Activated CD8-positive, alpha-beta memory T cell treated with anti-CD3 and anti-CD28 coated beads, Interleukin-2, amount 10 ng/mL, durations not matched to agents 7 days and 5 days (primary cell): ENCODE data around the gene GPC6. TPM values are rescaled to one million over a fixed set of nuclear protein-coding genes. Genes with fewer than 3 reads are reported as not detected.
"Not testable (repeated sequence)": the region's sequence is repeated elsewhere in the genome, so short reads cannot be mapped to it uniquely, and the experiment has no call there.

Experiments used
- ATAC-seq: fragments of 150-1000 bp; cut with Tn5 transposase; one replicate; pipeline ENCODE4 v1.10.0; 2021; ENCODE audit warnings: moderate library complexity
- CTCF ChIA-PET: fragments of 350-600 bp; sonication (Branson Sonifier 250); formaldehyde crosslinking; loops from one replicate; lab custom pipeline; 2021; ENCODE audit warnings: antibody characterized with exemption; lab: Charles Lee
- DNase-seq: peaks from one replicate; pipeline ENCODE4 v3.0.0-alpha.2; 2020
- H3K27ac Mint-ChIP-seq: one replicate; pipeline ENCODE4 v1.8.0; 2021; ENCODE audit warnings: mild to moderate bottlenecking, mixed read lengths
- H3K27me3 Mint-ChIP-seq: one replicate; pipeline ENCODE4 v1.8.0; 2021; ENCODE audit warnings: mixed read lengths
- H3K36me3 Mint-ChIP-seq: one replicate; pipeline ENCODE4 v1.8.0; 2021; ENCODE audit warnings: mild to moderate bottlenecking, mixed read lengths
- H3K4me1 Mint-ChIP-seq: one replicate; pipeline ENCODE4 v1.8.0; 2021; ENCODE audit warnings: mixed read lengths
- H3K4me3 Mint-ChIP-seq: one replicate; pipeline ENCODE4 v1.8.0; 2021; ENCODE audit warnings: mild to moderate bottlenecking, moderate library complexity, mixed read lengths
- H3K9me3 Mint-ChIP-seq: one replicate; pipeline ENCODE4 v1.8.0; 2022; ENCODE audit warnings: low read depth, mixed read lengths
- total RNA-seq, 2 experiments: library from RNA; stranded (reverse); gene quantifications; one replicate each; pipeline ENCODE4 v1.2.3, GENCODE V29; 2021

GPC6 gene
- total RNA-seq, 2 experiments from 2014 or later, result not detected

DNA sequence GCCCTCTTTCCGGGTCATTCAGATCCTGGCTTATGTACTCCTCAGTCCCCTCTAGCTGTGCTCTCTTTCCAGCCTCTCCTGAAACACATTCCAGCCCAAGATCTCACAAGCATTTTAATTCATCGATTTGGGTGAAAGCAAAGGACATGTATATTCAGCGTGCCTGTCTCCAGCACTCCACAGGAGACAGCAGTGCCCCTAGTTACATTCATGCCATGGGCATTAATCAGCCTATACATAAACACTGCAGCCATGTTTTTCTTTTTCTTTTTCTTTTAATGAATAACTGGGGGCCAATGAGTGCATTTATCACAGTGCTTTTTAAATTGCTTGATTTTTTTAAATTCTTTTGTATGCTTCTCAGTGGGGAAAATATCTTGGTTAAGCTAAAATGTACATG is 1053.7 kb downstream of the GPC6 start:
- Mint-ChIP-seq H3K27me3 (peaks cover 8% of the 10 kb centered on the region), H3K27ac (no peak overlapping the region), H3K36me3 (no peaks in the 10 kb centered on the region), H3K4me3 (no peak overlapping the region), H3K4me1 (no peaks in the 10 kb centered on the region), H3K9me3 (peaks cover 5% of the 10 kb centered on the region)
- DNase-seq (no peak), ATAC-seq (no peak)
- CTCF ChIA-PET, result no interaction called here

DNA sequence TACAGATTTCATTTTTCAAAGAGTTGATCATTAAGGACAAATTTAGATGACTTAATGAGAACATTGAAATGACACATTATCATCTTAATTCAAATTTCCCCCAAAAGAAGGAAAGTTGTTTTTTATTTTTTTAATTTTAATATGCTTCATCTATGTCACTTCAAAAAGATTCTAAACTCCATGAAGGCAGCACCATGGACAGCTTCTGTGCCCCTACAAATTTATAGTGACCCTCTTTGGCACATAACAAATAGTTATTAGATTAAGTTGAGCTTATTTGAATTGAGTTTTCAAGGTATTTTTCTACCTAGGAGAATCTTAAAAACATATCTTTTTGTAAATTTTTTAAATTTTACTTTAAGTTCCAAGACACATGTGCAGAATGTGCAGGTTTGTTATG is 1054.2 kb downstream of the GPC6 start:
- CTCF ChIA-PET, result no interaction called here
- H3K27me3 Mint-ChIP-seq, result peaks cover 8% of the 10 kb centered on the region
- H3K27ac Mint-ChIP-seq, result no peak overlapping the region
- H3K4me1 Mint-ChIP-seq, result no peaks in the 10 kb centered on the region
- no peak for ATAC-seq
- DNase-seq, result no peak
- peaks cover 5% of the 10 kb centered on the region for H3K9me3 Mint-ChIP-seq
- H3K4me3 Mint-ChIP-seq, result no peak overlapping the region
- no peaks in the 10 kb centered on the region for H3K36me3 Mint-ChIP-seq

DNA sequence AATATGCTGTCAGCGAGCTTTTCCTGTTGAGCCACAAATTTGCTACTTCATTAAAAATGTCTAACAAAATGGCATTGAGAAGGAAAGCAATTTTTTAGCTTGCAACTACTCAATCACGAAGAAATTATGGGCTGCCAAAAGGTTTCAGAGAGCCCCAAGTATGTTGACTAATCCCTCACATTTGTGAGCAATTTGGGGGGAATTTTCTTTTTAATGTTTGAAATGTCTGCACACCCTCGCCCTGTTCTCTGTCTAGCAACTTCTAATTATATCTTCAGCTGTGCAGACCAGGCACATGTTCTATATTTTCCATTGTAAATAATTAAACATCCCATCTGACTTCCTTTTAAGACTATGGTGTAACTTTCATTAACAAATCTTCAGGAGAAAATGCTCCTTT is 1060.0 kb downstream of the GPC6 start:
- no peaks in the 10 kb centered on the region for H3K4me1 Mint-ChIP-seq
- H3K27ac Mint-ChIP-seq, result no peak overlapping the region
- CTCF ChIA-PET, result no interaction called here
- H3K4me3 Mint-ChIP-seq, result no peak overlapping the region
- H3K27me3 Mint-ChIP-seq, result no peaks in the 10 kb centered on the region
- H3K9me3 Mint-ChIP-seq, result no peaks in the 10 kb centered on the region
- H3K36me3 Mint-ChIP-seq, result no peaks in the 10 kb centered on the region
- ATAC-seq (no peak), DNase-seq (no peak)

DNA sequence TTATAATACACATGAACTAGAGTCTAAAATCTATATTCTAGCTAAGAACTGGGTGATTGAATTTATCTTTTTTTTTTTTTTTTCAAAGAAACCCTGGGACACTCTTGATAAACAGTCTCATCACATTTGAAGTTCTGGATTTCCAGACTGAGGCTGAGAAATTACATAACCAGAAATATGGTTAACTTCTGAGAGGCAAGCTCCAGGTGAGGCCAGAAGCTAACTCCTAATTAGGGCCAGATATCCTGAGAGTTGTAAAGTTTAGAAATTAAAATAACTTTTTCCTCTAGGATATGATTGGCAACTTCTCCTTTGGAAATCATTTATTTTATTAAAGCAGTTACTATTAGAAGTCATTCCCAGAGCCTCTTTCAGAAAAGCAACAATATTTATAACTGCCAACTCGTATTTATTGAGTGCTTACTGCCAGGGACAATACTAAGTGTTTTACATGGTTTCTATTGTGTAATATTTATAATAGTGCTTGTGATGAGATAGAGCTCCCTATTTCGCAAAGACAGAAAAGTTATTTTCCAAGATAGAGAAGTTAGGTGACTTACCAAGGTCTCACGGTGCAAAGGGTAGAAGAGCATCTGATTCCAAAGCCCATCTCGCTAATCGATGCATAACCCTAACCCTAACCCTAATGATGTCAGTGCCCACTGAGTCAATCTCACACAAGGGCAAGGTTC is 1065.2 kb downstream of the GPC6 start:
- no peak for DNase-seq
- no peak for ATAC-seq
- H3K9me3 Mint-ChIP-seq, result no peaks in the 10 kb centered on the region
- H3K36me3 Mint-ChIP-seq, result no peaks in the 10 kb centered on the region
- H3K27me3 Mint-ChIP-seq, result no peaks in the 10 kb centered on the region
- CTCF ChIA-PET, result no interaction called here
- H3K4me3 Mint-ChIP-seq, result no peak overlapping the region
- no peaks in the 10 kb centered on the region for H3K4me1 Mint-ChIP-seq
- no peak overlapping the region for H3K27ac Mint-ChIP-seq

DNA sequence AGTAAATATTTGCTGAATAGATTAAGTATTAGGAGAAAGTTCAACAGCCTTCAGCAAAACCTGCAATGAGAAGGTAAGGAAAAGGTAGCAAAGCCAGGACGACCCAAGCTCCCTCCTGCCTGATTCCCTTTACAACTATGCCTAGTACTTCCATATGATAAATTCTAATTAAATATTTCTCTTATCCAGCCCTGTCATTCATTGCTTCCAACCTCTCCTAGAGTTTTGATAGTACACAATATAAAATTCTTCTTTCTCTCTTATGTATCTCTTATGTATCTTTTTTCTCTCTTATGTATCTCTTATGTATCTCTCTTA is 1065.7 kb downstream of the GPC6 start:
- CTCF ChIA-PET, result no interaction called here
- Mint-ChIP-seq H3K4me1 (no peaks in the 10 kb centered on the region), H3K27ac (no peak overlapping the region), H3K36me3 (no peaks in the 10 kb centered on the region), H3K27me3 (no peaks in the 10 kb centered on the region), H3K9me3 (no peaks in the 10 kb centered on the region), H3K4me3 (no peak overlapping the region)
- no peak for ATAC-seq
- DNase-seq, result no peak

DNA sequence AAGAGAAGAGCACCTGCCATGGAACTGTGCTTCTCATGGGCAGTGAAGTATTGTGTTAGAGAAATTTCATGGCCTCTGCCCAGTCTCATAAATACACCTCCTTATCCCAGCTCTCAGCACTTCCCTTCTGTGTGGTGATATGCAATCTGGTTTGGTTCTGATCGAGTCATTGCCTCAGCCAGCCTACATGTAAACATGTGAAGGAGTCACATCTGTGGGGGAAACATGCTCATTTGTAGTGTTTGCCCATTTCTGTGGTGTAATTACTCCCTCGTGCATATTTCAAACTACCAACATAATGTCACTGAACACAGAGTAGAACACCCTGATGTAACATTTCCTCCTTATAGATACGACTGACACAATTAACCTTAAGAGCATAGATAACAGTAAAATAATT is 1069.9 kb downstream of the GPC6 start:
- no peak for ATAC-seq
- no peaks in the 10 kb centered on the region for H3K4me1 Mint-ChIP-seq
- no peak overlapping the region for H3K27ac Mint-ChIP-seq

DNA sequence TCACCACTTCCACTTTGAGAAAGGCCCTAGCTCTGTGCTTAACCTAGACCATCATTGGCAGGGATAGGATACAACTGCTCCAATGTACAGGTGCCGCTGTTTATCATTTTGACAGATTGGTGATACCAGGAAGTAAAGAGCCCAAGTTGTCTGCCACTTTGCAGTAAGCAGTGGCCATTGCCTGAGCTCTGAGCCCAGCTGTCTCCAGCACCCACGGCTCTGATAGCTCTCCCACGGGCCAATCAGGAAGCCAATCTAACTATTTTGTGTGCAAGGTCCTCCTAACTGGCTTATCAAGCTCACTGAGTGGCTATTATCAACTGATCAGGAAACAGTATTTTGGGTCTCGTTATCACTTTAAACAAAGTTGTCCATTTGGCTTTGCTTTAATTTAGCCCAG is 1071.7 kb downstream of the GPC6 start:
- ATAC-seq (no peak), DNase-seq (no peak)
- Mint-ChIP-seq H3K36me3 (no peaks in the 10 kb centered on the region), H3K4me1 (no peaks in the 10 kb centered on the region), H3K27ac (no peak overlapping the region), H3K27me3 (peaks cover 6% of the 10 kb centered on the region), H3K4me3 (no peak overlapping the region), H3K9me3 (no peaks in the 10 kb centered on the region)
- CTCF ChIA-PET, result interaction anchor here (1.2 kb wide), 1 partner anchor 107 kb away, joined by 3 read pairs; no protein-coding TSS in a partner anchor

More for the DNA sequence above, 1069.9 kb downstream of the GPC6 start:
- CTCF ChIA-PET, result no interaction called here
- no peak for DNase-seq
- H3K4me3 Mint-ChIP-seq, result no peak overlapping the region
- H3K9me3 Mint-ChIP-seq, result no peaks in the 10 kb centered on the region
- peaks cover 6% of the 10 kb centered on the region for H3K27me3 Mint-ChIP-seq
- no peaks in the 10 kb centered on the region for H3K36me3 Mint-ChIP-seq

DNA sequence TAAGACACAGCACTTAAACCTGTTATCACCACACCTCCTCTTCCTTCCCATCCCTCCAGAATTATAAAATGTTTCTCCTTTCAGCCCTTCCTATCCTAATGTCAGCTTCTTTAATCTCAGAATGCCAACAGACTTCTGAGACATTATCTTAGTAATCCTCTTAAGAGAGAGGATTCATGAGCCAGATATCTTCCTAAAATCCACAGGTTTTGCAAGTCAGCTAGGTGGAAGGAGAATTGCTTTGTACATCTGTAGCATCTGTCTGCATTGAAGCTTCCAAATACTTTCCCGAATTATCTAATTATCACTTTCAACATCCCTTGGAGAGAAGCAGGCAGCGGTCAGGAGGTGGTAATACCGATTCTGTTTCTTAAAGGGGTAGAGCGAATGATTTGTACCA is 1073.8 kb downstream of the GPC6 start:
- no peak overlapping the region for H3K4me3 Mint-ChIP-seq
- peaks cover 6% of the 10 kb centered on the region for H3K27me3 Mint-ChIP-seq
- no peak for ATAC-seq
- H3K27ac Mint-ChIP-seq, result no peak overlapping the region
- DNase-seq, result no peak
- no peaks in the 10 kb centered on the region for H3K4me1 Mint-ChIP-seq
- CTCF ChIA-PET, result interaction anchor here (1.2 kb wide), 1 partner anchor 10 kb away, joined by 3 read pairs; no protein-coding TSS in a partner anchor
- H3K9me3 Mint-ChIP-seq, result no peaks in the 10 kb centered on the region
- H3K36me3 Mint-ChIP-seq, result no peaks in the 10 kb centered on the region

DNA sequence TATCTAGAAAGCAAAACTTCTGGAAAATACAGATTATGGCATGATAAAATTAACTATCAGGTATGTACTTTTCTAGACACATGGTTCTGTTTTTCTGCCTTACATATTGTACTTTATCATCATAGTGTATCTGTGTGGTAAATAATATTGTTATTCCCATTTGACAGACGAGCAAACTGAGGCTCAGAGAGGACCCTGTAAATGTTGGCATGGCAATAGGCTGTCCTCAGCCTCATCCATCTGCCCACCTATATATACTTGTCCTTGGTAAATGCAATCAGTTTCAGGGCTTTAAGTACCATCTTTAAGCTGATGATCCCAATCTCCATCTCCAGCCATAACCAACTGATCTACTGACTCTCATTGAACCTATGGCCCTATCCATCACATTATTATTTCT is 1074.9 kb downstream of the GPC6 start:
- Mint-ChIP-seq H3K4me1 (no peaks in the 10 kb centered on the region), H3K27me3 (peaks cover 6% of the 10 kb centered on the region), H3K4me3 (no peak overlapping the region), H3K9me3 (no peaks in the 10 kb centered on the region), H3K36me3 (no peaks in the 10 kb centered on the region), H3K27ac (no peak overlapping the region)
- DNase-seq, result no peak
- ATAC-seq, result no peak
- CTCF ChIA-PET, result no interaction called here

DNA sequence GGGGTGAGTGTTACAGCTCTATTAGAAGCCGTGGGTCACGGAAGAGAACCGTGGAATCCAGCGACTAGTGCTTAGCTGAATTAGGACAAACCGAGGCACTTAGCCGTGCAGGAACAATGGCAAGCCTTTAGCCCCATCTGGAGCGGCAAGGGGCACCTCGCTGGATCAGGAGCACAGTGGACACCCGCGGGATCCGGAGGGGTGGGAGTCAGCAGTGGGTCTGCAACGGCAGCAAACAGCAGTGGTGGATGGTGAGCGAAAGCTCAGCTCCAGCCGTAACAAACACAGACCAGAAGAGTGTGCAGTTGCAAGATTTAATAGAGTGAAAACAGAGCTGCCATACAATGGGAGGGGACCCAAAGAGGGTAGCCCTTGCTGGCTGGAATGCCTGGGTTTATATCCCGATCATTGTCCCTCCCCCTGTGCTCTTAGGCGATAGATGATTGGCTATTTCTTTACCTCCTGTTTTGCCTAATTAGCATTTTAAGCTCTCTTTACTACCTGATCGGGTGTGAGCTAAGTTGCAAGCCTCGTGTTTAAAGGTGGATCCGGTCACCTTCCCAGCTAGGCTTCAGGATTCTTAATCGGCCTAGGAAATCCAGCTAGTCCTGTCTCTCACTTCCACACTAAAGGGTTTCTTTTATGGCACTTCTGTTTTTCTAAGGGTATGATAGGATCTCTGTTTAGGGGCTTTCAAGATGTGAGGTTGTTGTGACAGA is 1076.4 kb downstream of the GPC6 start:
- DNase-seq, H3K27ac Mint-ChIP-seq, H3K36me3 Mint-ChIP-seq, H3K4me3 Mint-ChIP-seq, H3K27me3 Mint-ChIP-seq, ATAC-seq, H3K9me3 Mint-ChIP-seq, H3K4me1 Mint-ChIP-seq: not testable (repeated sequence)
- CTCF ChIA-PET, result interaction anchor here (1.3 kb wide), 1 partner anchor 9 kb away, joined by 3 read pairs; no protein-coding TSS in a partner anchor

DNA sequence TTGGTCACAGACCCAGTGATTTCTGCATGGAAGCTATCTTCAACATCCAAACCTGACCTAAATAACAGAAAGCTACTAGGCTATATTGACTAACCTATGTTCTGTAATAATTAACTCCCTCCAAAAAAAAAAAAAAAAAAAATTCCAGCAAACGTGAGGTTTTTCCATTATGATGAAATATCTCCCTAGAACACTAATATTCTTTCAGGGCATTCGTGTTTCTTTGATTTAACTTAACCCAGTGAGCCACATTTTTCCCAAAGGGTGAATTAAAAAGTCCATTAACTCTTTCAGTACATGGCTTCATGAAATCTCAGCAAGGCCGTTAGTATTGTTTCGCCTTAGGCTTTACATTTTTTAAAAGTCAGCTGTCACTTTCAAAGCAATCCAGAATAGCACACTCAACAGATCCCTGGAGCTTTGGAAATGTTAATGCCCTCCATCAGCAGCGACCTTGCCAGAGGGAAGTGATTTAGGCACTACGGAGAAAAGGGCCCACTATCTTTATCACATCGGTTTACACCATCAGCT is 1077.1 kb downstream of the GPC6 start:
- Mint-ChIP-seq H3K4me3 (no peak overlapping the region), H3K27me3 (peaks cover 6% of the 10 kb centered on the region), H3K4me1 (no peaks in the 10 kb centered on the region), H3K9me3 (no peaks in the 10 kb centered on the region), H3K36me3 (no peaks in the 10 kb centered on the region), H3K27ac (no peak overlapping the region)
- no peak for DNase-seq
- CTCF ChIA-PET, result interaction anchor here (1.6 kb wide), 1 partner anchor 20 kb away, joined by 4 read pairs; no protein-coding TSS in a partner anchor
- no peak for ATAC-seq

DNA sequence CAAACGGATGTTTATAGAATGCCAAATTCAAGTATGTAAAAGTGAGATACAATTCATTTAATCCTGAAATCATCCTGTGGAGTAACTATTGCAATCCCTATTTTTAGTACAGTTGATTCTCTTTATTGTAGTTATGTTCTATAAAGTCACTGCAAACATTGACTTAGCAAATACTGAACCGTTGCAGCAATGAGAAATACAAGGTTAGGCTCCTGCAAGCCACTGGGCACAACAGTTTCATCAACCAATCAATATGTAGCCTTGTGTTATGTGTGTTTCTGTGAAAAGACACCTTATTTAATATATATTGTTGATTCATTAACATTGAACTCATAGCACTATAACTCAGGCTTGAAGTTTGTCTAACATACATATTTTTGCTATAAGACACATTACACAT is 1078.4 kb downstream of the GPC6 start:
- DNase-seq (no peak), ATAC-seq (no peak)
- no peaks in the 10 kb centered on the region for H3K36me3 Mint-ChIP-seq

DNA sequence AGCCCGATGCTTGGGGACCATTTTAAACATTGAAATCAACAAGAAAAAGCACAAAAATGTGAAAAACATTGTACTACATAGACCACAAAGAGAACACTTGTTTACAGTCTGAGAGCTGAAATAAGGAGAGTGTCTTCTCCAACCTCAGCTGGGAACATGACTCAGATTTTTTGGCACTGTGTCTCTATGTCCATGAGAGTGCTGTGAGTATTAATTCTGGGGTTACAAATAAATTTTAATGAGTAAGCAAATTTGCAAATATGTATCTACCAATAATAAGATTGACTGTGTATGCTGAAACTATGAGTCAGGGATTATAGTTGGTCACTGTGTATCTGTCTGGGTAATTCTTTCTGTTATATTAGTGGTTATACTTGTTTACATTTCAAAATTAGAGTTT is 1078.9 kb downstream of the GPC6 start:
- CTCF ChIA-PET, result interaction anchor here (1.6 kb wide), 1 partner anchor 18 kb away, joined by 4 read pairs; no protein-coding TSS in a partner anchor
- Mint-ChIP-seq H3K4me3 (no peak overlapping the region), H3K4me1 (peaks cover 2% of the 10 kb centered on the region), H3K9me3 (no peaks in the 10 kb centered on the region), H3K27me3 (peaks cover 3% of the 10 kb centered on the region), H3K36me3 (peaks cover 2% of the 10 kb centered on the region), H3K27ac (no peak overlapping the region)
- DNase-seq (no peak), ATAC-seq (no peak)

More for the DNA sequence above, 1078.4 kb downstream of the GPC6 start:
- H3K27me3 Mint-ChIP-seq, result peaks cover 6% of the 10 kb centered on the region
- CTCF ChIA-PET, result interaction anchor here (1.6 kb wide), 1 partner anchor 19 kb away, joined by 4 read pairs; no protein-coding TSS in a partner anchor
- H3K4me3 Mint-ChIP-seq, result no peak overlapping the region
- no peaks in the 10 kb centered on the region for H3K9me3 Mint-ChIP-seq
- H3K27ac Mint-ChIP-seq, result no peak overlapping the region
- H3K4me1 Mint-ChIP-seq, result no peaks in the 10 kb centered on the region

DNA sequence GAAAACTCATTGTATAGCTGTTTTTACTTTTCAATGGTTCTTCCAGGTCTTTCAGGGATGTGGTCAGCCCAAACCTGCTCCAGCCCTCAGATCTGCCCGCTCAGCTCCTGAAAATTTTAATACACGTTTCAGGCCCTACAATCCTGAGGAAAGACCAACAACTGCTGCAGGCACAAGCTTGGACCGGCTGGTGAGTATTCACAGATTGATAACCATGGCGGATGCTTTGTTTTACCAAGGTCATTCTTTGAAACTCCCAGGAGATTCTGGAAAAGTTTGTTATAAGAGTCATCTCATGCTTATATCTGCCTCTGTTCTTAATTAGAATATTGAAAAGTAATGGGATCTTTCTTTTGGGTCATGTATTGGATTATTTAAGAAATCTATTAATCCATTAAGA is 1079.3 kb downstream of the GPC6 start:
- DNase-seq (no peak), ATAC-seq (no peak)
- no peak overlapping the region for H3K4me3 Mint-ChIP-seq
- peaks cover 6% of the 10 kb centered on the region for H3K4me1 Mint-ChIP-seq
- H3K9me3 Mint-ChIP-seq, result no peaks in the 10 kb centered on the region
- CTCF ChIA-PET, result no interaction called here
- H3K36me3 Mint-ChIP-seq, result peaks cover 6% of the 10 kb centered on the region
- no peaks in the 10 kb centered on the region for H3K27me3 Mint-ChIP-seq
- no peak overlapping the region for H3K27ac Mint-ChIP-seq
